BE2C (cell line): ENCODE data around the gene POU2F3.

Source experiments
- DNase-seq: peaks from one replicate; pipeline ENCODE4 v3.0.0-alpha.2; 2020
- H3K27me3 ChIP-seq: fragments of 250-450 bp; sonication (Bioruptor Pico); 2 replicates; pipeline ENCODE4 v1.5.1; 2020; ENCODE audit warnings: mild to moderate bottlenecking
- H3K36me3 ChIP-seq: fragments of 250-450 bp; sonication (Bioruptor Pico); 2 replicates; pipeline ENCODE4 v1.5.1; 2020; ENCODE audit warnings: mild to moderate bottlenecking
- H3K4me1 ChIP-seq: fragments of 250-450 bp; sonication (Bioruptor Pico); 2 replicates; pipeline ENCODE4 v1.5.1; 2020
- H3K4me3 ChIP-seq: 2 replicates; pipeline ENCODE4 v1.5.1; 2011; ENCODE audit warnings: low read depth, low read length
- H3K9me3 ChIP-seq: fragments of 250-450 bp; sonication (Bioruptor Pico); 2 replicates; pipeline ENCODE4 v1.5.1; 2020
- TF ChIP-seq, protein P1 (sequence below): IDR thresholded peaks from 2 replicates; pipeline ENCODE4 v1.5.1; 2012; ENCODE audit warnings: mild to moderate bottlenecking, low read depth, low read length

The POU2F3 gene

DNA sequence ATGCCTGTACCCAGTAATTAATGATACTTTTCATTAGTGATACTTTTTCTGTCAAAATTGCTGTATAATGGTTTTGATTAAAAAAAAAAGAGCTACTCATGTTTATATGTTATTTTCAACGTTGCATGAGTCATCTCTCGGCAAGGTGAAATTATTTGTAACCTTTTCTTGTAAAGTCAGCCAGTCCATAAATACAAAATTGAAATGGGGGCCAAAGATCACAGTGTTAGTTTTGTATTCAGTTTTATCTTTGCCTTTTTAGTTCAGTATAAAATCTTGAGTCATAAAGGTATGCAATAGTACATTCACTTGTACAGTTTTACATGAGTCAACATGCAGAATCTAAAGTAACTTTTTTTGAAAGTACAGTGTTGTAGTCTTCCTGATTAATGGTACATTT is 100.6 kb downstream of the POU2F3 start:
- Histone ChIP-seq H3K9me3 (no peaks in the 10 kb centered on the region), H3K4me3 (no peak overlapping the region), H3K4me1 (peaks cover 6% of the 10 kb centered on the region; the same call in 1 of the 2 replicates), H3K27me3 (no peaks in the 10 kb centered on the region), H3K36me3 (no peaks in the 10 kb centered on the region)
- DNase-seq: no peak
- TF ChIP-seq, protein P1, sequence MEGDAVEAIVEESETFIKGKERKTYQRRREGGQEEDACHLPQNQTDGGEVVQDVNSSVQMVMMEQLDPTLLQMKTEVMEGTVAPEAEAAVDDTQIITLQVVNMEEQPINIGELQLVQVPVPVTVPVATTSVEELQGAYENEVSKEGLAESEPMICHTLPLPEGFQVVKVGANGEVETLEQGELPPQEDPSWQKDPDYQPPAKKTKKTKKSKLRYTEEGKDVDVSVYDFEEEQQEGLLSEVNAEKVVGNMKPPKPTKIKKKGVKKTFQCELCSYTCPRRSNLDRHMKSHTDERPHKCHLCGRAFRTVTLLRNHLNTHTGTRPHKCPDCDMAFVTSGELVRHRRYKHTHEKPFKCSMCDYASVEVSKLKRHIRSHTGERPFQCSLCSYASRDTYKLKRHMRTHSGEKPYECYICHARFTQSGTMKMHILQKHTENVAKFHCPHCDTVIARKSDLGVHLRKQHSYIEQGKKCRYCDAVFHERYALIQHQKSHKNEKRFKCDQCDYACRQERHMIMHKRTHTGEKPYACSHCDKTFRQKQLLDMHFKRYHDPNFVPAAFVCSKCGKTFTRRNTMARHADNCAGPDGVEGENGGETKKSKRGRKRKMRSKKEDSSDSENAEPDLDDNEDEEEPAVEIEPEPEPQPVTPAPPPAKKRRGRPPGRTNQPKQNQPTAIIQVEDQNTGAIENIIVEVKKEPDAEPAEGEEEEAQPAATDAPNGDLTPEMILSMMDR: no peak

DNA sequence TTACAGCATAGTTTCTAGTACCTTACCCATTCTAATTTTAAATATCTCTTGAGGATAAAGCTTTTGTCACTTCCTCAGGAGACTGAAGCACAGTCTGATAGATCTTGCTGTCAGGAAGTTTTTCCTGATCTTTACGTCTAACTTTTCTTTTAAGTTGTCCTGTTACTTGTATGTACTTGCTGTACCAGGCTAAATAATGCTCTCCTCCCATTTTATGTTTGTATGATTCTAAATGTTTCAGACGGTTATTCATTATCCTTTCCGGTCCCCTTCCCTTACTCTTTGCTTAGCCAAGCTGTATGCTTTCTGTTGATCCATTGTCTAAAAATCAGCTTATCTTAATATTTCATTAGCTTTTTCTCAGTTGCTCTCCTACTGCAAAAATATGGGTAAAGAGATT is 102.3 kb downstream of the POU2F3 start:
- H3K27me3 ChIP-seq: no peaks in the 10 kb centered on the region
- no peak for DNase-seq
- no peaks in the 10 kb centered on the region for H3K36me3 ChIP-seq
- TF ChIP-seq, protein P1: no peak
- H3K4me3 ChIP-seq: no peak overlapping the region
- no peaks in the 10 kb centered on the region for H3K9me3 ChIP-seq
- H3K4me1 ChIP-seq: peaks cover 11% of the 10 kb centered on the region

DNA sequence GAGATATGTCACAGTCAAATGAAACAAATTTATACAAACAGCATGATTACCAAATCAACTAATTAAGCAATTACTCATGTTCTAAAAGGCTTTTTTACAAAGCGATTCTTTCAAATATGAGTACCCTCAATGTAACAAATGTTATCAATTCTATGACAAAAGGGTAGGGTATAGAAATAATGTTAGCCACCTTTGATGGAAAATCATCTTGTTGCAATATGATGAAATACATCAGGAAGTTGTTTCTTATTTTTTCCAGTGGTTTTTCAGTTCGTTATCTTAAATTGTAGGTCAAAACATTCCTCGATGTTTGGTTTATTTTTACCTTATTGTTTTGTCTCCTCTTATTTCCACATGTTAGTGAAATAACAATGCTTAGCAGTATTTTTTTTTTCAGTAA is 102.7 kb downstream of the POU2F3 start:
- Histone ChIP-seq H3K27me3 (no peaks in the 10 kb centered on the region), H3K4me1 (peaks cover 15% of the 10 kb centered on the region)

DNA sequence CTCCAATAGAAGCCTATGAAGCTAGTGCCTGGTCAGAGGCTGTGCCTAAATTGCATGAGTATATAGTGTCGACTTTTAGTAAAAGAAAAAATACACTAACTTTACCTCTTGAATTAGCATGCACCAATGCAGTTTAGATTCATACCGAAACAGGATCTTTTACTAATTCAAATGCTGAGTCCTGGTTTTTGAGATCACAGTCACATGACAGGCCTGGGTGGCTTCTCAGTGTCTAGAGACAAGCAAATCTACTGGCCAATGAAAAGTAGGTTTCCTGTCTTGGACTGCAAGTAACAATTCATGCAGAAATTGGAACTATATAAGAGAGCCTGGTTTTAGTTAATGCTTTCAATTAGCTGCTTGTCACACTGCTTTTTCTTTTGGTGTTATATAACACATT is 103.5 kb downstream of the POU2F3 start:
- H3K27me3 ChIP-seq: no peaks in the 10 kb centered on the region
- H3K9me3 ChIP-seq: no peaks in the 10 kb centered on the region
- no peaks in the 10 kb centered on the region for H3K36me3 ChIP-seq
- no peak overlapping the region for H3K4me3 ChIP-seq
- peaks cover 15% of the 10 kb centered on the region for H3K4me1 ChIP-seq
- DNase-seq: no peak
- TF ChIP-seq, protein P1: no peak

More for the DNA sequence above, 102.7 kb downstream of the POU2F3 start:
- Histone ChIP-seq H3K36me3 (no peaks in the 10 kb centered on the region), H3K4me3 (no peak overlapping the region), H3K9me3 (no peaks in the 10 kb centered on the region)
- DNase-seq: no peak
- TF ChIP-seq, protein P1: no peak

DNA sequence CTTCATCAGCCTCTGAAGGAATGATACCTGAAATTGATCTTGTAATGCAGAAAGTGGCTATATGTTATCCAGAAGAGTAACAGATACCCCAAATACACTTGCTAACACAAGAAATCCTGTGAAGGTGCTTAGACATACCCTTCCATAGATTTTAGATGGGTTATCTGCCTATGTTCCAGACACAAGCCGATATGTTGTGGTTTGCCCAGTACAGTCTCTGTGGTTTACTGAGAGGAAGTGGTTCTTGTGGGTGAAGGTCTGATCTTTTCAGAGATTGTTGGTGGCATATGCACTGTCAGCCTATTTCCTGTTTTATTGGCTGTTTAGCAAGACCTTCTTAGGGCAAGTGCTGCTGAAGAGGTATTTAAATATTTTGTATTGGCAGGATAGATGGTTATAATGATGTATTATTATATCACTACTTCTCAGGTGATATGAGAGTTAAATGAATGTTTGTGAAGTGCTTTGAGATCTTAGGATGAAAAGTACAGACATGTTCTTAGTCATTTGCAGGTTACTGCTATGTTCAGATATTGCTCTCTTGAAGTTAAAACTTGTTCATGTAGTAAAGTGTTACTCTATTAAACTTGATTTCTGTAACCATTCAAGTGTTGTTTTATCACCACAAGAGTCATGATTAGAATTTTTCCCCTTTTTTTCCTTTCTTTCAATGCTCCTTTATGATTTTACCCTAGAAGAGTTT is 104.5 kb downstream of the POU2F3 start:
- Histone ChIP-seq H3K9me3 (no peaks in the 10 kb centered on the region), H3K4me1 (peaks cover 15% of the 10 kb centered on the region), H3K36me3 (no peaks in the 10 kb centered on the region), H3K4me3 (no peak overlapping the region), H3K27me3 (no peaks in the 10 kb centered on the region)
- TF ChIP-seq, protein P1: no peak
- no peak for DNase-seq

DNA sequence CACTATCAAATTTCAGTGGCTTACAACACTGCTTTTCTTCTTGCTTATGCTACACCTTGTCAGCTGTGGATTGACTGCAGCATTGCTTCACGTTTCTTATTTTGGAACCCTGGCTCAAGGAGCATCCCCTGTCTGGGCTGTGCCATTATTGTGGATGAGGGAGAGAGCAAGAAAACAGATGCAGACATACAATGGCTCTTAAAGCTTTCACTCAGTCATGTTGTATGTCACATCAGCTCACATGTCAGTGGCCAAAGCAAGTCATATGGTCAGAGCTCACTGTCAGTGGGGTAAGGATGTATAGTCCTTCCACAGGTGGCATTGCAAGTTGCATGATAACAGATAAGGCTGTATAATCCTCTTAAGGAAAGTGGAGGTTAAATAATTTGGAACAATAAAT is 106.3 kb downstream of the POU2F3 start:
- Histone ChIP-seq H3K9me3 (no peaks in the 10 kb centered on the region), H3K4me3 (no peak overlapping the region), H3K36me3 (no peaks in the 10 kb centered on the region), H3K4me1 (peaks cover 9% of the 10 kb centered on the region), H3K27me3 (no peaks in the 10 kb centered on the region)
- DNase-seq: no peak
- TF ChIP-seq, protein P1: no peak
